GDM1 (cell line): ENCODE results near the gene ZFAND3.

ENCODE experiments used
- DNase-seq: peaks from one replicate; lab custom pipeline; 2025; lab: John Stamatoyannopoulos, UW

The ZFAND3 gene

DNA sequence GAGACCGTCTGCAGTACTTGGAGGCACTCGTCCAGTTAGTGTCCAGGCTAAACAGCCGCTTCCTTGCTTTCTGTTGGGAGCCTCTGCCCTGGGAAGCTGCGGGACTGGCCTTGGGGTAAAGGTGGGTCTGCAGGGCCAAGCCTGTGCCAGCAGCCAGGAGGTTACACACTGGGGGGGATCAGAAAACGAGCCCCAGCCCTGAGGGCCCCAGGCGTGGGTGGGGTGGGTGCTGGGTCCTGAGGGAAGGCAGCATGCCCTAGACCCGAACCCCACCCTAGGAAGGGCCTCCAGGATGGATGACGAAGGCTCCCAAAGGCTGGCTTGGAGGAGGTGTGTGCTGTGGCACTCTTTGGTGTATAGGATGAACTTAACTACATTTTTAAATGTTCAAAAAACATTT lies 335.2 kb downstream of the ZFAND3 start:
- DNase-seq = no peak

DNA sequence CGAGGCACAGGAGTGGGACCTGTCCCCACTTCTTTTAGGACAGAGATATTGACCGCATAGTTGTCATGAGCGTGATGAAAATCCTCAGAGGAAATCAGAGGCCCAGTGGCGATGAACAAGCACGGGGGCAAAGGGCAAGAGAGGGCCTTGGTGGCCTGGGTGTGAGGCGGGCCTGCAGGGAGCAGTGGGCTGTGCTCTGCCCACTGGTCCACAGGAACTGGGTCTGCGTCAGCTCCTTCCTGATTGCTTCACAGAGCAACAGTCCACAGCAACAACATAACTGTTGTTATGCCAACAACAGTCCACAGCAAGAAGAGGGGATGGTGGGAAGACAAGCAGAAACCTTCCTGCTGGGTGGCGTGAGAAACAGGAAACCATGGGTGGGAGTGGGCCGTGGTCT lies 335.6 kb downstream of the ZFAND3 start:
- no peak for DNase-seq

DNA sequence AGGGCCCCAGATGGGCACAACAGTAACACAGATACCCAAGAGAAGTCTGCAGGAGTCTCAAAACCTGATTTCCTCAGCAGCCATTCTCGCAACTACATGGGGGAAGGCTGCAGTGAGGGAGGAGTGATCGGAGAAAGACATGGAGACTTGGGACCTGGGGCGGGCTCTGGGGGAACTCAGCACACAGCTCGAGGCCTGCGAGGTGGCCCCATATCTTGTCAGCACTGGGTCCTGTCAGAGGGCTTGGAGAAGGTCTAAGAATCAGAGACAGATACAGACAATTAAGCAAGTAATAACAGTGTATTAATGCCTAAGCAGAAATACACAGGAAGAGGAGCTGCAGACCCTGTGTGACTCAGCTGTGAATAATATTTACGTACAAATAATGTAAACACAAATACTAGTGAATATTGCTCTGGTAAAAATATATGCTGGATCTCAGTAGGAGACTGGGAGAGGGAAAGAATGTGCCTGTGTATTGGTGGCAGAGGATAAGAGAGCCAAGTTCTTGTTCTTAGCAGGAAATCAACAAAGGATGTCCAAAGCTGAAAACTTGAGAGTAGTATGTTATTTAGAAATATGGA lies 336.2 kb downstream of the ZFAND3 start:
- DNase-seq = no peak

DNA sequence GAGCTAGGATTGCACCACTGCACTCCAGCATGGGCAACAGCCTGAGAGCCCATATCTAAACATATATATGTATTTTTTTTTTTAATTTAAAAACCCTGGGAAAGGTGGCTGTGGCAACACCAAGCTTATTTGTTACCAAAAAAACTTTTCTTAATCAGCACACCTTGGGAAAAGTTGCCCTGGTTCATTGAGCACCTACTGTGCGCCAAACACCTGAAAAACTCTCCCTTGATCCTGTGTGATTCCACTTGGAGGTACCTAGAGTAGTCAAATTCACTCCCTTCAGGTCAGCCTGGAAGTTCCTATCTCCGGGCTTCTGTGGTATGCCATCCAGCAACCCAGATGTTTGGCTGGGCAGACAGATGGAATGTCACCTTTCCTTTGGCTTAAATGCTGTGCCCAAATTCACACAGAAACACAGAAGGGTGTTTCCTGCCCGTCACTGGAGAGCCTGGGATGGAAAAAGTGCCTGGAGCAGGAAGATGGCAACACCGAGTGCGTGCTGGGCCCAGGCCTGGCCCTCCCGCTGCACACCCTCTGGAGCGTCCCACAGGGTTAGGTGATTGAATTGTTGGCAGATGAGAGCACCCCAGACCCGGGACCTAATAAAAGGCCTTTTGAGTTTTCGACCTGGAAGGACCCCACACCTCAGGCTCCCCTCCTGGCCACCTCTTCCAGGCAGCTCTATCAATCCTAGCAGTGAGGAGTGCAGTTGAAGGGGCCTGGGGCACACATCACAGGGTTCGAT lies 337.5 kb downstream of the ZFAND3 start:
- no peak for DNase-seq

DNA sequence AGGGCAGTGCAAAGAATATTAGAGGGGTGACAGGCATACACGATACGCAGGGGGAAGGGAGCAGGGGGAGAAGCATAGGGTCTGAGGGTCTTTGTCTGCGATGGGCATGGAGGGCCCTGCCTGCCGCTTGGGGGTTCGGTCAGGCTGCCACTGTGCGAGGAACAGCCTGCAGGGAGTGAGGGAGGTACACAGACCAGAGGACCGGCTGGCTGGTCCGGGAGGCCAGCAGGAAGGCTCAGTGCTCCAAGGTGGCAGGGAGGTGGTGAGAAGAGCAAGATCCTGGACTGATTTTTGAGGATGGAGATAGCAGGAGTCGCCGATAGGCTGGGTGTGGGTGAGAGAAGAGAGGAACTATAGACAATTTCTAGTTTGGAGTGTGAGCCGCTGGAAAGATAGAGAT lies 338.4 kb downstream of the ZFAND3 start:
- no peak for DNase-seq

DNA sequence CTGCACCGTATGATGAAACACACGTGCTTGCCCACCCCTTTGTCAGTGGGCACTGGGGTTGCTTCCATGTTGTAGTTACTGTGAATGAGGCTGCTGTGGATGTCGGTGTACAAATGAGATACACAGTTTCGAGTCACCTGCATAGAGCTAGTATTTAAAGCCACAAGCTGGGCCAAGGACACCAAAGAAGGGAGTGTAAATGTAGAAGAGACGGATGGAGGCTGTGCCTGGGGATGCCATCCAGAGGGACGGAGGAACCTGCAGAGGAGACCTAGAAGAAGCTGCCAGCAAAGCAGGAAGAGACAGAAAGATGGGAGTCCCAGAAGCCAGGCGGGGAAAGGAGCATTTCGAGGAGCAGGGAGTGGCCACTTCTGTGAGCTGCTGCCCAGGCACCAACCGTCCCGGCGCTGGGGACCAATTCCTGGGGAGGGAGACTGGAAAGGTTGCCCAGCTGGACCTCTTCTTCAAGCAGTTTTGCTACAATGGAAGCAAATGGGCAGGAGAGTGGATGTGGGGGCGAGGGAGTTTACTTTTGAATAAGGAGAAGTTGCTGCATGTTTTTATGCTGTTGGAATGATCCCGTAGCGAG lies 339.3 kb downstream of the ZFAND3 start:
- DNase-seq = no peak

DNA sequence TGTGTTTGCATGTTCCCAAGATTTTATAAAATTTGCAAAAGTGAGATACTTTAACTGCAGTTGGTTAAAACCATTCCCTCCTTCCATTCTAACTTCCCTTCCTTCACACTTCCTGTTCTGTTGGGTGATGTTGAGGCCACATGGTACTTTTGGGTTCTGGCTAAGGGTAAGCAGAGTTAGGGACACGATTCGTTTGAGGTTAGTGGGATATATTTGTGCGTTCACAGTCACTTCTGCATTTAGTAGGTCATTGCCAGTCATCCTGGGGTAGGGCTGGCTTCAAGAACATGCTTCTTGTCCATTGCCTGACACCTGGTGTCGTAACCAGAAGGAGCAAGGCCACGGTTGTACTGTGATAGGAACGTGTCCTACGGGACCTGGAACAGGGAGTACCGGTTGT lies 340.1 kb downstream of the ZFAND3 start:
- DNase-seq = no peak

DNA sequence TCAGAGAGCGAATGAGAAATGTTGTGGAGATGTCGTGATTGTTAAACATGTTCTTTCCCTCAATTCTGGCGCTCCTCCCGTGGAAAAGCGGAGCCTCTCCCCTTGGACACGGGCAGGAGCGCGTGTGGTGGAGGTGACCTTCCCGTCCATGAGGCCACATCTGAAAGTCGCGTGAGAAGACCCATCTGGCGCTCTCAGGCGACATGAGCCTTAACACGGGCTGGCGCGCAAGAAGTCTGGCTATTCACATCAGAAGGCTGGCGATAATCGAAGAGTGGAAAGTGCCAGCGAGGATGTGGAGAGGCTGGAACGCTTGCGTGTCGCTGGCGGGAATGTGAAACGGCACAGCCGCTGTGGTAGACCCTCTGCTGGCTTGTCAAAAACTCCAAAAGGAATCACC lies 341.3 kb downstream of the ZFAND3 start:
- no peak for DNase-seq

DNA sequence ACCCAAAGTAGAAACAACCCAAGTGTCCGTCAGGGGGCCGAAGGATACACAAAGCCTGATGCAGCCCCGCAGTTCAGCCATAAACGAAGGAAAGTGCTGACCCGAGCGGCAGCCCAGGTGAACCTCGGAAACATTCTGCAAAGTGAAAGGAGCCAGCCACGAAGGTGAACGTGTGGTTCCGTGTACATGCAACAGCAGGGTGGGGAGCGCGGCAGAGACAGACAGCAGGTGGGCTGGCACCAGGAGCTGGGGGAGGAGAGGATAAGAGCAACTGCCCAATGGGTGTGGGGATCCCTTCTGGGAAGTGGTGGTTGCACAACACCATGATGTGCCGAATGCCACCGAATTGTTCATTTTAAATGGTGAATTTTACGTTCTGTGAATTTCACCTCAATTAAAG lies 341.8 kb downstream of the ZFAND3 start:
- no peak for DNase-seq

DNA sequence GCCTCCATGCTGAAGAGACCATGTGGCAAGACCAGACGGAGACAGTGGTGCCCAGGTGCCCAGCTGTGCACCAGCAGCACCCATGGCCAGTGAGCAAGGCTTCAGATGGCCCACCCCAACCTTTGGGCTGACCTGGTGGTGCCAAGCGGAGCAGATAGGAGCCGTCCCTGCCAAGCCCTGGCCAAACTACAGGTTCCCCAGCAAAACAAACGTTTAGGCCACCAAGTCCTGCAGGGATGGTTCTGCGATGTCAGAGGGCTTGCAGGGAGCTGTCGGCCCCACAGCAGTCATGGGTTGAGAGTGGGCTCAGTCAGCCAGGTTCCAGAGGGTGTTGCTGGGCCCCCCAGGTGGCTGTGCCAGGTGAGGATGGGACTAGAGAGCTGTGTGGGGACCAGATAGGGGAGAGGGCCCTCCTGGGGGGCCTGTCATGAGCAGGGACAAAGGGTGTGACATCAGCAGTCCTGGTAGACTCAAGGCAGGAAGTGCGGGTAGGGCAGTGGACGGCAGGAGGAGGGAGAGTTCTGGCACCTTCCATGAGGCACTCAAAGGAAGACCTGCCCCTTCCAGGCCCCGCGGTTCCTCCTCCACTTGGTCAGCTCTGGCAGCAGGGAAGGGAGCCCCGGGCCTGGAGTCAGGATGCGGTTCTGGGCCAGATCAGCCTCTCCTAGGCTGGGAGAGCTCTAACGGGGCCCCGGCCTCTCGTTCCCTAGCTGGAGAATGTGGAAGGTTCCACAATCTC lies 342.4 kb downstream of the ZFAND3 start:
- DNase-seq = no peak

DNA sequence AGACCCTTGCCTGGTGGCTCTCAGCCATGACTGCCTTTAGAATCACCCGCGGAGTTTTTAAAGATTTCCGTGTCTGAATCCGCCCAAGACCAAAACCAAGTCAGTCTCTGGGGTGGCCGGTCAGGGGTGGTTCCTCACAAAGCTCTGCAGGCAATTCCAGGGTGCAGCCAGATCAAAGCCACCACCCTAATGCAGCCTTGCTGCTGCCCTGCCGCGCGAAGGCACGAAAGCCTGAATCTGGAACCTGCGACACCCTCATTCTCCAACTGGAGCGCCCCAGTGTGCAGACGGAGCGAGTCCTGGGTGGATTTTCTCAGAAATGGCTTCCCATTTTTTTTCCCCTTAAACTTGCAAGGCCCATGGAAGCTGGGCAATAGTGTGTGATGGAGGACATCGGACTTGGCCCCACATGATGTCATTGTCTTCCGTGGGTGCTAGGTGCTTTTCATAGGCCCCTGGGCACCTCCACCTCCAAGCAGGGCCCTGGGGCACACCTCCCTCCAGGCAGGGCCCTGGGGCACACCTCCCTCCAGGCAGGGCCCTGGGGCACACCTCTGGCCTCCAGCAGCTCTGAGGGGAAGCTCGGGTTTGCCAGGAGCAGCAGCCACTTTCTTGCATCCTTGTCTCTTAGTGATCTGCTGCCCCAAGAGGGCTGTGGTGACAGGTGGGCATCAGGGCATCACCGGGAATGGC lies 343.1 kb downstream of the ZFAND3 start:
- DNase-seq = no peak

DNA sequence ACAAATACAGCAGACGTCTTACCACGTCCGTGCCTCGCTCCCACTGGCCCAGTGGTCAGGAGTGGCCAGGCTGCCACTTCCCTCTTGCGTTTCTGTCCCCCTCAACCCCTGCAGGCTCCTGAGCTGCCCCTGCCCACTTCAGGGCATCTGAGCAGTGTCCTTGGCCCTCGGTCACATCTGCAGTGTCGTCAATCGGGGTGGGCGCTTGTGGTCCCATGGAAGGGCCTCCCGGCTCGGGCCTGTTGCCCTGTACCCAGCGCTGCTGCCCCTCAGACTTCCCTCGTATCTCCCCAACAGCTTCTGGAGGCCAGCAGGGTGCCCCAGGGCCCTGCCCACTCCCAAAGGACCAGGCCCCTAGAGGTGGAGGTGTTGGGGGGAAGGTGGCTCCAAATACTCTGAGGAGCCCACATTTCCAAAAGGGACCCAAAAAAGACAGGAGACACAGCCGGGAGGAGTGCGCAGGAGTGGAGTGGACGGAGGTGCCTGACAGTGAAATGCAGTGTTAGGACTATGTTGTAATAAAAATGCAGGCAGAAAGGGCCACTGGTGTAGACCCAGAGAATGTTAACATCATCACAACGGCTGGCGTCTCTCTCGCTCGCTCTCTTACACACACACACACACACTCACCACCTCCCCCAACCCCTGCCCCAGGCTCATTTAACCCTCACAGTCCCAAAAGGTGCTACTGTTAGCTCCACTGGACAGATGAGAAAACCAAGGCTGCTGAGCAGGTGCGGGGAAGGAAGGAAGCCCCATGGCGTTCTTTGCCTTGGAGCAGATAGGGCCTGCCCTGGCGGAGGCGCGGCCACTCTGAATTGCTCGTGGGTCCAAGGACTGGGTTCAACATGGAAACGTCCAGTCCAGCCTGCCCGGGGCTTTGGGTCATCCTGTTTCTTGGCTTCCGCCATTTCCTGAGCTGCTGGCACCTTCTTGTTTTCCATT lies 343.9 kb downstream of the ZFAND3 start:
- no peak for DNase-seq

DNA sequence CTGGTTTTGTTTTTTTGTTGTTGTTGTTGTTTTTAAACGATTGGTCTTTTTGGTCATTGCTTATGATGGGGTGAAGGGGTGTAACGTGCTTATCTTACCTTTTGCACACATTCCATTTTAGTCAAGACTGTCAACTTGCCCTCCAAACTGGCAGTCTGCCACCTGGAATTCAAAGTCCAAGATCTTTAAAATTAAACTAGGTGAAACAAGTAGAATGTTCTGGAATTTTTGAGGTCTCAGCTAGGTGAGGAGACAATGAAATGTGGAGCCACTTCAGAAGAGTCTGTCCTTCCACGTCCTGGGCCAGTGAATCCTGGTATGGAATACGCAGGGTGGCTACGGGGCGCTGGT lies 344.6 kb downstream of the ZFAND3 start:
- DNase-seq = no peak

DNA sequence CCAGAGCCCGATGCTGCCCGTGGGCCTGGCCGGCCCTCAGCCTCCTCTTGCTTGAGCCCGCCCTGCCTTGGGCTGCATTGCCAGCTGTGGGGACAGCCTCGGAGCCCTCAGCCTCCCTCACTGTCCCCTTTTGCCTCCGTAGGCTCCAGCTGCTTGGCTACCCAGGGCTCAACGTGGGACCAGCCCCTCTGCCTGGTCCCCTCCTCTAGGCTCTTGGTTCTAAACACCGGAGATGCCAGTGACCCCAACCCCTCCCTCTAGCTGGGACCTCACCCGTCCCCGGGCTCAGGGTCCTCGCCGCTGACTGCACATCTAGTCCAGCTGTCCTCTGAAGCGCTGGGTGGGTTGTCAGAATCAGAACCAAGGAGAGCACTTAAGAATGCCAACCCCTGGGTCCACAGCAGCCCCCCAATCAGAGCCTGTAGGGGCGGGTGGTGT lies 345.2 kb downstream of the ZFAND3 start:
- DNase-seq = no peak

DNA sequence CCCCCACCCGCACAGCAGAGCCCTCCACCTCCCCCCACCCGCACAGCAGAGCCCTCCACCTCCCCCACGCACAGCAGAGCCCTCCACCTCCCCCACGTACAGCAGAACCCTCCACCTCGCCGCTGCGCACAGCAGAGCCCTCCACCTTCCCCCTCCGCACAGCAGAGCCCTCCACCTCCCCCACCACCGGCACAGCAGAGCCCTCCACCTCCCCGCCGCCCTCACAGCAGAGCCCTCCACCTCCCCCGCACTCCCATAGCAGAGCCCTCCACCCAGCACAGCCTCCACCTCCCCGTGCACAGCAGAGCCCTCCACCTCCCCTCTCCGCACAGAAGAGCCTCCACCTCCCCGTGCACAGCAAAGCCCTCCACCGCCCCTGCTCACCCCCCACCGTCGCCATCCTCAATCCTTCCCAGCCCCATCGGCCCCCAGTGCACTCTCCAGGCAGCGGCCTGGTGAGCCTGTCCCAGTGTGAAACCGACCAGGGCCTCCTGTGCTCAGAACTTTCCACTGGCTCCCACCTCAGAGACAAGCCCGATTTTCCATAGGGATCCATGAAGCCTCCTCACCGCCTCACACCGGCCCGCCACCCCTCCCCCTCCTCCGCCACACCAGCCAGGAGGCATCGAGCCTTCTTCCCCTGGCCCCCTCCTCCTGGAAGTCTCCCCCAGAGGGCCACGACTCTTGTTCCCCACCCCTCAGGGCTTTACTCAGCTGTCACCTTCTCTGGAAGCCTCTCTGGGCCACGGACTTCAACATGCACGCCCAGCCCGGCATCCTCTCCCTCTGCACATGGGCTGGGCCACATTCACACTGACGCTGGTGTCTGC lies 347.1 kb downstream of the ZFAND3 start:
- DNase-seq = no peak

DNA sequence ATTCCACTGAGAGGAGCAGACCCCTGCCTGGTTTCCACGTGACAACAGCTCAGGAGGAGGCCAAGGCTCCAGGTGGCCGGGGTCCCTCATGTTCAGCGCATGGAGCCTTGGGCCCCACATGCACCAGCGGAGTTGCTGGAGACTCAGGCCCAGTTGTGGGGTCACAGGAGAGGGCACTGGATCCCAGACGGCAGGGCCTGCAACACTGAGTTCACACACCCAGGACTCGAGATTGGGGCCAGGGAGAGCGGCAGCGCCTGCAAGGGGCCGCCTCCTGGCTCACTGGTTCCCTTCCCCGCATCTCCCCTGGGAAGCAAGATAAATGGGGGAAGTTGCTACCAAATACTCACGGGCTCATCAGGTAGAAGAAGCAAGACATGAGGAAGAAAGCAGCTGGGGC lies 348.1 kb downstream of the ZFAND3 start:
- DNase-seq = no peak

DNA sequence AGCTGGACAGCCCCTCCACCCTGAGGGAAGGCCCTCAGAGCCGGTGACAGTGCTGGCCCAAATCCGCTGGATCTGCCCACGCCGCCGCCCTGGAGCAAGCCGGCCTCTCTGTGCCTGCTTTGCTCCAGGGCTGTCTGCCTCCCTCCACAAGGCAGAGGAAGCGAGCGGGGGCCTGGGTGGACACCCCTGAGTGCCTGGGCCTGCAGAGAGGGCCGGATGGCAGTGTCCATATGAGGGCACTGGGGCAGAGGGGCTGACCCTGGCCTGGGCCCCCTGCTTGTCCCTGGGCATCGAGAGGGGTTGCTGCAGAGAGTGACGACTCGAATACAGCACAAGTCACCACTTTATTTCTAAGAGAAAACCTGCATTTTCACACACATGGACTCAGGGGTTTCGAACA lies 348.6 kb downstream of the ZFAND3 start:
- no peak for DNase-seq

DNA sequence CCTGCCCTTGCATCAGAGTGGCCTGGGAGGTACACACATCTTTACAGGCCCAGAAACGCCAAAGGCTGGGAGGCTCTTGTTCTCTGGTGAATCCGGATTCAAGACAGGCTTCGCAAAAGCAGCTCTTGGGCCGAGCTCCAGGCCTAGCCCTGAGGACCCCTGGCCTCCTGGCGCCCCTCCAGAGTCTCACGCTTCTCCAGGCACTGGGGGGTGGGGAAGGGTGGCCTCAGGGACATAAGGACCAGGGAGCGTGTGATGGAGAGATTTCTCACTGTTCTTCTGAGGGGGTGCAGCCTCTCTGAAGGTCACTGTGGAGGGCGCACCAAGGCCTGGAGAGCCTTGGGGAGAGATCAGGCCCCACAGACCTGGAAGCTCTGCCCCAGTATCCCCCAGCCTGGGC lies 349.2 kb downstream of the ZFAND3 start:
- no peak for DNase-seq

DNA sequence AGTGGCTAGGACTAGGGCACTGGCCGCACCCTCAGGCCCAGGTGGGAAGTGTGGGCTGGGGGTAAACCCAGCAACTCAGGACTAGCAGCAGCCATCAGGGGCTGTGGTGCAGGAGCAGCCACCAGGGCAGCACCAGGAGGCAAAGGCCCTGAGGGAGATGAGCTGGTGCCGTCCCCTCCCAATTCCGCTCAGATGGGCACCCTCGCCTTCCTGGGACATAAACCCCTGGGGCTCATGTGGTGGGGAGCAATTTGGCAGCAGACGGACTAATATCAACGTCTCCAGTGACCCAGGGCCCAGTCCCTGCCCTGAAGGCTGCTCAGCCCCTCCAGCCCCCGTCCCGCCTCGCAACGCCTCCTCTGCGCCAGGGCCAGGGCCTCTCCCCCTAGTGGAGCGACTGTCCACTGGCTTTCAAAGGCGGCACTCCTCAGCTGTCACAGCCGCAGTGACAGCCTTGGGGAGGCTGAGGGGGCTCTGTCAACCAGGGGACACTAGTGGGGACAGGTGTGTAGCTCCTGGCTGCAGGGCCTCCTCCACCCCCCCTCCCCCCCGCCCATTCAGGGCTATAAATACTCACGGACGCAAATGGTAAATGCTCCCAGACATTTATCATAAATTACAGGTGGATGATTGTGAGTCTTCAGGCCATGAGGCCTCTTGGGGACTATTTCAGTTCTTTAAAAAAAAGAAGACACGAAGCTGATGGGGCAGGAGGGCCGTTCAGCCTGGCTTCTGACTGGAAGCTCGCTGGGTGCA lies 349.9 kb downstream of the ZFAND3 start:
- DNase-seq = no peak
